ENCODE data around the gene CPB2. TPM values are rescaled to one million over a fixed set of nuclear protein-coding genes. Genes with fewer than 3 reads are reported as not detected.
A peak's percentile ranks its signal among the peaks of the same experiment; 100 is the strongest.

CPB2 gene
- total and polyA plus RNA-seq, 2 experiments from 2014 or later = 0.11 TPM; not detected in 1

GRCh38 chr13:46052319-46053161 lies 52.3 kb downstream of the CPB2 start, which contains the start of gene ZC3H13:
Gene ZC3H13, minus strand, starts transcription at chr13:46052746. Its CDS starts 7,239 bp downstream, at chr13:46045507.
- Histone ChIP-seq H3K27me3 (replicated peaks; ENCODE audit: insufficient read depth) (no peaks in the 10 kb centered on the region), H3K4me3 (peak within 1 kb of the TSS; percentile 98), H2AFZ (peak within 1 kb of the TSS; percentile 100), H3K36me3 (ENCODE audit: low read depth) (no peaks in the 10 kb centered on the region), H3K4me2 (ENCODE audit: unreplicated experiment) (peak within 1 kb of the TSS; percentile 98), H3K9ac (peak within 1 kb of the TSS; percentile 97), H3K9me2 (ENCODE audit: insufficient read depth) (no peaks in the 10 kb centered on the region), H3K9me3 (ENCODE audit: low read depth) (no peaks in the 10 kb centered on the region), H3F3A (ENCODE audit: insufficient read depth) (peaks cover 17% of the 10 kb centered on the region), H3K4me1 (ENCODE audit: insufficient read depth) (peaks cover 37% of the 10 kb centered on the region), H4K20me1 (ENCODE audit: insufficient read depth) (no peaks in the 10 kb centered on the region), H3K27ac (peak within 1 kb of the TSS; percentile 92), H3K79me2 (ENCODE audit: insufficient read depth) (peaks cover 49% of the 10 kb centered on the region)
- in situ Hi-C loops (cut with MboI) = no loop called here
- no peak for TF ChIP-seq EZH2 (IDR thresholded peaks at IDR 0.05; ENCODE audit: insufficient read depth, poor library complexity, severe bottlenecking)
- no peak for TF ChIP-seq EZH2phosphoT487 (IDR thresholded peaks at IDR 0.05; ENCODE audit: insufficient read depth, low read depth)
- peak; percentile 99 for DNase-seq
- 1% methylated on average over 57 of the region's 57 CpGs for WGBS, 2 experiments (ENCODE audit: low coverage in 1 of 2, low lambda C conversion rate in 2 of 2, missing lambda C conversion rate in 2 of 2)

GRCh38 chr13:46051968-46052318 lies 52.9 kb downstream of the CPB2 start:
- no peak for TF ChIP-seq EZH2phosphoT487 (IDR thresholded peaks at IDR 0.05; ENCODE audit: insufficient read depth, low read depth)
- no peak for TF ChIP-seq EZH2 (IDR thresholded peaks at IDR 0.05; ENCODE audit: insufficient read depth, poor library complexity, severe bottlenecking)
- H3F3A ChIP-seq (ENCODE audit: insufficient read depth) = peaks cover 11% of the 10 kb centered on the region
- 1 to 2% methylated on average over 7 of the region's 7 CpGs for WGBS, 2 experiments (ENCODE audit: low coverage in 1 of 2, low lambda C conversion rate in 2 of 2, missing lambda C conversion rate in 2 of 2)

GRCh38 chr13:46050771-46051170 lies 54.1 kb downstream of the CPB2 start:
- H3K27me3 ChIP-seq (replicated peaks; ENCODE audit: insufficient read depth) = no peaks in the 10 kb centered on the region
- no peak overlapping the region for H2AFZ ChIP-seq
- peak overlapping the region; percentile 98 for H3K4me3 ChIP-seq
- H3K9me2 ChIP-seq (ENCODE audit: insufficient read depth) = no peaks in the 10 kb centered on the region
- H3K4me2 ChIP-seq (ENCODE audit: unreplicated experiment) = peak overlapping the region; percentile 98
- no peak overlapping the region for H3K27ac ChIP-seq
- peaks cover 67% of the 10 kb centered on the region for H3K79me2 ChIP-seq (ENCODE audit: insufficient read depth)
- peaks cover 28% of the 10 kb centered on the region for H3K4me1 ChIP-seq (ENCODE audit: insufficient read depth)
- 0 out of 2 replicates have a peak, but pooled peaks cover 5% of the 10 kb centered on the region for H3F3A ChIP-seq (ENCODE audit: insufficient read depth)
- H4K20me1 ChIP-seq (ENCODE audit: insufficient read depth) = no peaks in the 10 kb centered on the region
- in situ Hi-C loops (cut with MboI) = no loop called here
- DNase-seq = no peak
- no peaks in the 10 kb centered on the region for H3K9me3 ChIP-seq (ENCODE audit: low read depth)
- no peak for TF ChIP-seq EZH2phosphoT487 (IDR thresholded peaks at IDR 0.05; ENCODE audit: insufficient read depth, low read depth)
- no peak for TF ChIP-seq EZH2 (IDR thresholded peaks at IDR 0.05; ENCODE audit: insufficient read depth, poor library complexity, severe bottlenecking)
- H3K9ac ChIP-seq = peak overlapping the region; percentile 97
- H3K36me3 ChIP-seq (ENCODE audit: low read depth) = no peaks in the 10 kb centered on the region

More at GRCh38 chr13:46051968-46052318, 52.9 kb downstream of the CPB2 start:
- H3K9ac ChIP-seq = peak overlapping the region; percentile 97
- H3K36me3 ChIP-seq (ENCODE audit: low read depth) = no peaks in the 10 kb centered on the region
- H3K27me3 ChIP-seq (replicated peaks; ENCODE audit: insufficient read depth) = no peaks in the 10 kb centered on the region
- in situ Hi-C loops (cut with MboI) = no loop called here
- peak overlapping the region; percentile 100 for H2AFZ ChIP-seq
- H3K9me2 ChIP-seq (ENCODE audit: insufficient read depth) = no peaks in the 10 kb centered on the region
- H4K20me1 ChIP-seq (ENCODE audit: insufficient read depth) = no peaks in the 10 kb centered on the region
- peak overlapping the region; percentile 98 for H3K4me2 ChIP-seq (ENCODE audit: unreplicated experiment)
- peak overlapping the region; percentile 98 for H3K4me3 ChIP-seq
- peaks cover 31% of the 10 kb centered on the region for H3K4me1 ChIP-seq (ENCODE audit: insufficient read depth)
- peak overlapping the region; percentile 92 for H3K27ac ChIP-seq
- DNase-seq = no peak
- H3K9me3 ChIP-seq (ENCODE audit: low read depth) = no peaks in the 10 kb centered on the region
- H3K79me2 ChIP-seq (ENCODE audit: insufficient read depth) = peaks cover 55% of the 10 kb centered on the region

- Histone ChIP-seq H3F3A (ENCODE audit: insufficient read depth) (peaks cover 14% of the 10 kb centered on the region), H3K36me3 (ENCODE audit: low read depth) (peaks cover 3% of the 10 kb centered on the region), H3K4me3 (no peak overlapping the region), H4K20me1 (ENCODE audit: insufficient read depth) (no peaks in the 10 kb centered on the region), H3K9me3 (ENCODE audit: low read depth) (no peaks in the 10 kb centered on the region), H3K9ac (no peak overlapping the region), H3K9me2 (ENCODE audit: insufficient read depth) (no peaks in the 10 kb centered on the region), H3K27ac (no peak overlapping the region), H3K4me1 (ENCODE audit: insufficient read depth) (peaks cover 29% of the 10 kb centered on the region), H3K27me3 (replicated peaks; ENCODE audit: insufficient read depth) (no peaks in the 10 kb centered on the region), H3K4me2 (ENCODE audit: unreplicated experiment) (no peak overlapping the region), H2AFZ (no peak overlapping the region), H3K79me2 (ENCODE audit: insufficient read depth) (peaks cover 89% of the 10 kb centered on the region)
- no peak for DNase-seq
- in situ Hi-C loops (cut with MboI) = no loop called here
- TF ChIP-seq EZH2 (IDR thresholded peaks at IDR 0.05; ENCODE audit: insufficient read depth, poor library complexity, severe bottlenecking) (no peak), EZH2phosphoT487 (IDR thresholded peaks at IDR 0.05; ENCODE audit: insufficient read depth, low read depth) (no peak)
- WGBS, 2 experiments (ENCODE audit: low coverage in 1 of 2, low lambda C conversion rate in 2 of 2, missing lambda C conversion rate in 2 of 2) = 82 to 84% methylated on average over 2 of the region's 2 CpGs
These were observed 59.4 kb downstream of the CPB2 start for GRCh38 chr13:46045424-46045823.

All from GM23248 (cell line).